NT2/D1 (cell line): ENCODE data around the gene ZNF655.

Experiments used
- DNase-seq: peaks from one replicate; pipeline ENCODE4 v3.0.0-alpha.2; 2011; ENCODE audit warnings: low read depth, low spot score
- H3K27me3 ChIP-seq: 2 replicates; pipeline ENCODE4 v1.6.0; 2011; ENCODE audit warnings: mild to moderate bottlenecking; ENCODE audit not compliant: insufficient read length, insufficient read depth
- H3K36me3 ChIP-seq: 2 replicates; pipeline ENCODE4 v1.6.1; 2011; ENCODE audit warnings: mild to moderate bottlenecking, low read length, mixed read lengths; ENCODE audit not compliant: insufficient read depth, insufficient read length
- H3K4me1 ChIP-seq: 2 replicates; pipeline ENCODE4 v1.5.1; 2011; ENCODE audit not compliant: insufficient read depth, insufficient read length
- H3K4me3 ChIP-seq: 2 replicates; pipeline ENCODE4 v1.5.1; 2011; ENCODE audit warnings: low read depth; ENCODE audit not compliant: insufficient read length
- H3K9ac ChIP-seq: 2 replicates; pipeline ENCODE4 v1.6.0; 2011; ENCODE audit warnings: low read depth; ENCODE audit not compliant: insufficient read length
- H3K9me3 ChIP-seq: 2 replicates; pipeline ENCODE4 v1.5.1; 2011; ENCODE audit warnings: mild to moderate bottlenecking, low read length; ENCODE audit not compliant: insufficient read depth
- SUZ12 ChIP-seq: IDR thresholded peaks from 2 replicates; pipeline ENCODE4 v1.6.1; 2011; ENCODE audit not compliant: insufficient read length, insufficient read depth; ENCODE audit errors: extremely low read depth
- YY1 ChIP-seq: IDR thresholded peaks from 2 replicates; pipeline ENCODE4 v1.6.1; 2011; ENCODE audit not compliant: insufficient read length, insufficient read depth
- ZNF274 ChIP-seq: IDR thresholded peaks from 2 replicates; pipeline ENCODE4 v1.6.1; 2011; ENCODE audit warnings: mild to moderate bottlenecking, low read depth, low read length

The ZNF655 gene

DNA sequence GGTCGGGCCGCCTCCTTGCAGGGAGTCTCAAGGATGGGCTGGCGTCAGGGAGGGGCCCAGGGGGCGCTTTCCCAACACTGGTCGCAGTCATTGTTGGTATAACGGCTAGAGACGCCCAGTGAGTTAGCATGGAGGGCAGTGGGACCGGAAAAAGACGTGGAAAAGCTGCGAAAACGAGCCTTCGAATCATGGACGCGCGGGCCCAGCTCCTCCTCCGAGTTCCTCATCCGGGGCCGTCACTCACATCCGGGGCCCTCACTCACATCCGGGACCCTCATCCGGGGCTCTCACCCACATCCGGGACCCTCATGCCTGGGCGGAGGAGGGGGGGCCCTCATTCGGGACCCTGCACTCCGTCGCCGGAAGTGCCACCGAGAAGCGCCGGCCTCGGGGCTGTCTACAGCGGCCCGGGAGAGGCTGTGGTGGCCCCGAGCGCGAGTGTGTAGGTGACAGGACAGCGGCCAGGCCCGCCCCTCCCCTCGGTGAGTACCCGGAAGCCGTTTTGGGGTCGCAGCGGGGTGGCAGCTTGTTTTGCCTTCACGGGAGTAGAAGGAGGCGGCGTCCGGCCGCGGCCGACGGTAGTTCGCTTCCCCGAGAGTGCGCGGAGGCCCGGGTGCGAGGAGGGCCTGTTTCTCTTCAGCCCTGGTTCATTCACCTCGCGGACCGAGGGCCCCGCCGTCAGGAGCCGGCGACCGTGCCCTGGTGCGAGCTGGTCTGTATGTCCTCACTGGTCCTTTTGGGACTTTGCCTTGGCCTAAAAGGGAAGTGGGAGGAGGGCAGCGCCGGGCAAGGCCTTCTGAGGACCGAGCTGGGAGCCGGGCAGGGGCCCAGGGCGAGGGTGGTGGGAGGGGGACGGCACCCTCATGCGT is at the start of gene ZNF655:
Gene ZNF655 (plus strand): TSS at position 337 of the 869 bp plus-strand sequence. CDS start 1,918 bp downstream, outside the sequence.
- no peaks in the 10 kb centered on the region for H3K9me3 ChIP-seq
- peak; percentile 92 for DNase-seq
- H3K4me3 ChIP-seq = peak within 1 kb of the TSS; percentile 96
- peaks cover 2% of the 10 kb centered on the region for H3K4me1 ChIP-seq
- peak within 1 kb of the TSS; percentile 100 for H3K9ac ChIP-seq
- no peaks in the 10 kb centered on the region for H3K27me3 ChIP-seq
- peaks cover 54% of the 10 kb centered on the region for H3K36me3 ChIP-seq
- TF ChIP-seq ZNF274 (no peak), YY1 (no peak), SUZ12 (no peak)

DNA sequence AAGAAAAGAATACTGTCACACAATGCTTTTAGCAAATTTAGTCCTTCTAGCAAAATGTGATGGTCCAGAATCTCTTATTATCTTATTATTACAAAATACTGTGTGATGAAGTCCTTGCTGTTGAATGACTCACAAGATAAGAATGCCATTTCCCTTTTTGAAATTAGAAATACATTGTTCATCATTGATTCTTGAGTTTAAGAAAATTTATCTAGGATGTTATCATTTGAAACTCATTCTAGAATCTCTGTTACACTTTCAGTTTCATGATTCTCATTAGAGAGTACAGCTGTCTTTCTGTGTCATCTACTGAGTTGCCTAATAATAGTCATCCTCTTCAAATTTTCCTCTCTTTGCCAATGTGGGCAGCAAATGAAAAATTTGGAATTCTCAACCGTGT is 44.4 kb upstream of the ZNF655 start:
- no peak overlapping the region for H3K4me3 ChIP-seq
- H3K36me3 ChIP-seq = peaks cover 35% of the 10 kb centered on the region
- H3K9ac ChIP-seq = no peak overlapping the region
- H3K27me3 ChIP-seq = no peaks in the 10 kb centered on the region
- no peaks in the 10 kb centered on the region for H3K4me1 ChIP-seq
- no peak for DNase-seq
- H3K9me3 ChIP-seq = no peaks in the 10 kb centered on the region
- TF ChIP-seq SUZ12 (no peak), ZNF274 (no peak), YY1 (no peak)

DNA sequence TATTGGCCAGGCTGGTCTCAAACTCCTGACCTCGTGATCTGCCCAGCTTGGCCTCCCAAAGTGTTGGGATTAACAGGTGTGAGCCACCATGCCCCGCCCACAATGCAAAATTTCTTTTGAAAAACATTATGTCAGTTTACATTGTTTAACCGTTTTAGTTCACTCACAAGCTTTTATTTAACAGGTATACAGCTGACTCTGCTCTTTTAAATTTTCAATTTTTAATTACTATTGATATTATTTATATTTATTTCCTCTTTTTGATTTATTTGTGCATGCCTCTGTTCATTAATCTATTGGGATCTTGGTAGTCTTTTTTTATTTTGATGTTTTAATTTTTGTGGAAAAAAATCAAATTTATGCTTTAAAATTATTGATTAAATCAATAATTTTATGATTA is 37.0 kb upstream of the ZNF655 start:
- H3K9me3 ChIP-seq = no peaks in the 10 kb centered on the region
- H3K9ac ChIP-seq = no peak overlapping the region
- H3K36me3 ChIP-seq = peaks cover 27% of the 10 kb centered on the region
- no peak for DNase-seq
- TF ChIP-seq YY1 (no peak), SUZ12 (no peak), ZNF274 (no peak)
- H3K4me3 ChIP-seq = no peak overlapping the region
- H3K4me1 ChIP-seq = no peaks in the 10 kb centered on the region
- no peaks in the 10 kb centered on the region for H3K27me3 ChIP-seq

GRCh38 chr7:99525713-99526440 is 32.6 kb upstream of the ZNF655 start:
- H3K9ac ChIP-seq = no peak overlapping the region
- H3K4me3 ChIP-seq = no peak overlapping the region
- H3K4me1 ChIP-seq = no peaks in the 10 kb centered on the region
- peaks cover 45% of the 10 kb centered on the region for H3K36me3 ChIP-seq
- TF ChIP-seq ZNF274 = no peak
- H3K9me3 ChIP-seq = peaks cover 25% of the 10 kb centered on the region
- H3K27me3 ChIP-seq = no peaks in the 10 kb centered on the region
- no peak for DNase-seq

DNA sequence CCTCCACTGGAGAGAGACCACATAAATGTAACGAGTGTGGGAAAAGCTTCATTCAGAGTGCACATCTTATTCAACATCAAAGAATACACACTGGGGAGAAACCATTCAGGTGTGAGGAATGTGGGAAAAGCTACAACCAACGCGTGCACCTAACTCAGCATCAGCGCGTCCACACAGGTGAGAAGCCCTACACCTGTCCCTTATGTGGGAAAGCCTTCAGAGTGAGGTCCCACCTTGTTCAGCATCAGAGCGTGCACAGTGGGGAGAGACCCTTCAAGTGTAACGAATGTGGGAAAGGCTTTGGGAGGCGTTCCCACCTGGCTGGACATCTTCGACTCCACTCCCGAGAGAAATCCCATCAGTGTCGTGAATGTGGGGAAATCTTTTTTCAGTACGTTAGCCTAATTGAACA is 27.1 kb upstream of the ZNF655 start:
- peaks cover 56% of the 10 kb centered on the region for H3K9me3 ChIP-seq
- H3K36me3 ChIP-seq = peaks cover 64% of the 10 kb centered on the region
- TF ChIP-seq ZNF274 (no peak), SUZ12 (no peak), YY1 (no peak)
- no peak overlapping the region for H3K9ac ChIP-seq
- DNase-seq = no peak
- H3K4me3 ChIP-seq = no peak overlapping the region
- H3K4me1 ChIP-seq = no peaks in the 10 kb centered on the region
- no peaks in the 10 kb centered on the region for H3K27me3 ChIP-seq

DNA sequence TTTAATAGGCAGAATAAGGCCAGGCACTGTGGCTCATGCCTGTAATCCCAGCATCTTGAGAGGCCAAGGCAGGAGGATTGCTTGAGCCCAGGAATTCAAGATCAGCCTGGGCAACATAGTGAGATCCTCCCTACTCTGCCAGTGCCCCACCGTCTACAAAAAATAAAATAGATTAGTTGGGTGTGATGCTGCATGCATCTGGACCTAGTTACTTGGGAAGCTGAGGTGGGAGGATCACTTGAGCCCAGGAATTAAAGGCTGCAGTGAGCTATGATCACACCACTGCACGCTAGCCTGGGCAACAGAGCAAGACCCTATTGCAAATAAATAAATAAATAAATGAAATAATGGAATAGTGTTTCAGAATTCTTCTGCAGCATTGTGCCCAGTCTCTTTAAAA is 22.8 kb upstream of the ZNF655 start:
- no peak overlapping the region for H3K4me3 ChIP-seq
- DNase-seq = no peak
- no peaks in the 10 kb centered on the region for H3K4me1 ChIP-seq
- H3K9me3 ChIP-seq = peaks cover 38% of the 10 kb centered on the region
- no peak overlapping the region for H3K9ac ChIP-seq
- no peaks in the 10 kb centered on the region for H3K27me3 ChIP-seq
- peaks cover 32% of the 10 kb centered on the region for H3K36me3 ChIP-seq
- no peak for TF ChIP-seq ZNF274
- TF ChIP-seq SUZ12 = no peak
- no peak for TF ChIP-seq YY1

- Histone ChIP-seq H3K4me1 (no peaks in the 10 kb centered on the region), H3K9ac (no peak overlapping the region), H3K27me3 (no peaks in the 10 kb centered on the region), H3K36me3 (peaks cover 4% of the 10 kb centered on the region), H3K4me3 (no peak overlapping the region), H3K9me3 (peaks cover 7% of the 10 kb centered on the region; the same call in 1 of the 2 replicates)
- DNase-seq = no peak
- TF ChIP-seq YY1 (no peak), ZNF274 (no peak), SUZ12 (no peak)
These were observed 19.1 kb upstream of the ZNF655 start for GRCh38 chr7:99539213-99539811.
